ENCODE results near the gene NEDD9. TPM values are rescaled to one million over a fixed set of nuclear protein-coding genes. Genes with fewer than 3 reads are reported as not detected.

The NEDD9 gene
- total RNA-seq, 1 donor: 32.9 TPM

GRCh38 chr6:11177271-11177670 is 55.2 kb downstream of the NEDD9 start:
- DNase-seq (ENCODE audit: insufficient read length, low spot score, missing footprints): no peak
- H3K36me3 ChIP-seq (ENCODE audit: insufficient read depth, low read length): no peaks in the 10 kb centered on the region
- no peak overlapping the region for H3K4me2 ChIP-seq (ENCODE audit: insufficient read depth, low read length)
- H3K9me3 ChIP-seq (ENCODE audit: low read depth, low read length): no peaks in the 10 kb centered on the region
- H3K4me1 ChIP-seq (ENCODE audit: insufficient read depth, low read length): no peaks in the 10 kb centered on the region
- no peaks in the 10 kb centered on the region for H3K27me3 ChIP-seq (ENCODE audit: insufficient read depth, low read length)
- H3K27ac ChIP-seq (ENCODE audit: low read depth, low read length): no peak overlapping the region
- no peaks in the 10 kb centered on the region for H3K79me2 ChIP-seq (ENCODE audit: insufficient read depth, low read length)
- no peak for TF ChIP-seq CTCF (IDR thresholded peaks at IDR 0.05; ENCODE audit: extremely low read depth, low read depth, low read length)
- no peaks in the 10 kb centered on the region for H4K20me1 ChIP-seq (ENCODE audit: insufficient read depth, low read length)
- H2AFZ ChIP-seq (ENCODE audit: low read length): no peak overlapping the region
- no peak overlapping the region for H3K4me3 ChIP-seq (ENCODE audit: insufficient read depth, low read length)

DNA sequence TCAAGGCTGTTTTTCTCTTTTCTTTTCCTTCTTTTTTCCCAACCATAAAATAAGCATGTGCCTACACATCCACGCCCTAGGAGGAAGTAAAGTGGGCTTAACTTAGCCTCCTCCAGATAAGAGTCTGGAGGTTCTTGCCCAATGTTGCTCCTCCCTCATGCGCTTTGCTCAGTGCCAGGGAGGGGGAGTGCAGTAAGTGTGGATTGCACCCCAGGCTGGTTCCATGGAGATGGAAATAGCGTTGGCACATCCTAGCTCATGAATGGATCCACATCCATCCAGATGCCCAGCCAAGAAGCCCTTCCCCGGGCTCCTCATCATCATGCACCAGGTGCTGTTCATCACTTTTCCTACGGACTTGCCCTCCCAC is 58.2 kb downstream of the NEDD9 start:
- no peaks in the 10 kb centered on the region for H3K4me1 ChIP-seq (ENCODE audit: insufficient read depth, low read length)
- H3K79me2 ChIP-seq (ENCODE audit: insufficient read depth, low read length): no peaks in the 10 kb centered on the region
- H2AFZ ChIP-seq (ENCODE audit: low read length): no peak overlapping the region
- H3K36me3 ChIP-seq (ENCODE audit: insufficient read depth, low read length): no peaks in the 10 kb centered on the region
- no peak overlapping the region for H3K27ac ChIP-seq (ENCODE audit: low read depth, low read length)
- H3K9me3 ChIP-seq (ENCODE audit: low read depth, low read length): no peaks in the 10 kb centered on the region
- no peak for TF ChIP-seq CTCF (IDR thresholded peaks at IDR 0.05; ENCODE audit: extremely low read depth, low read depth, low read length)
- H3K4me3 ChIP-seq (ENCODE audit: insufficient read depth, low read length): no peak overlapping the region
- no peak overlapping the region for H3K4me2 ChIP-seq (ENCODE audit: insufficient read depth, low read length)
- no peak for DNase-seq (ENCODE audit: insufficient read length, low spot score, missing footprints)
- no peaks in the 10 kb centered on the region for H3K27me3 ChIP-seq (ENCODE audit: insufficient read depth, low read length)
- H4K20me1 ChIP-seq (ENCODE audit: insufficient read depth, low read length): no peaks in the 10 kb centered on the region

DNA sequence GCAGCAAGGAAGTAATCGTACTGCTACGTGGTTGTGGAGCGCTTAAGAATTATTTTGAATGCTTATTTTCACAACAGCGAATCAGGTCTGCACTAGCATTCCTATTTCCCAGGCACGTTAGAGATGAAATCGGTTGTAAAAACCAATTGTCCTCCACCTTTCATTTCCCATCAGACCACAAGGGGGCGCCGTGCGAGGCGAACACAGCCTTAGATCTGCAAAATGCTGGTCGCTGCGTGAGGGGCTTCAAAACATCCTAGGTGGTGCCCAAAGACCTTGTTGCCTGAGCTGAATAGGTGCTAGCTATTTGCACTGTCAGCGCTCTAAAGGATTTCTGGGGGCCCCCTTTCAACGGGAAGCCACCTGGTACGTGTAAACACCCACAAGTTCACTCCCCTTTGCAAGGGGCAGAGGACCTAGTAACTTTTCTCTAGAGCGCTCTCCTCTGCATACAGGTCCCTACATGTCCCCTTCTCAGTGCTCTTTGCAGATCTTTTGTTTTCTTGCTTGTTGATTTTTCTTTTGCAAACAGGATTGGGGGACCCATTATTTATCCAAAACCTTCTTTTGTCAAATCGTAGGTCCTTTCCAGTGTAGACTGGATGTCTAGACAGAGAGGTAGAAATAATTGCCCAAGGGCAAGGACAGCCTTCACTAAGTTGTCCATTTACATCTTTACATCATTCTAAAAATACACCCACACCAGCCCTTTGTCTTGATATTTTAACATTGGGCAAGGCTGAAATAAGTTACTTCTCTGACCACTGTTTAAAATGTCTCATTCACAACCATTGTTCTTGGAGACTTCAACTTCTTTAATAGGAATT is 59.8 kb downstream of the NEDD9 start:
- H3K27ac ChIP-seq (ENCODE audit: low read depth, low read length): no peak overlapping the region
- peak overlapping the region; percentile 52 for H3K4me2 ChIP-seq (ENCODE audit: insufficient read depth, low read length)
- H3K79me2 ChIP-seq (ENCODE audit: insufficient read depth, low read length): no peaks in the 10 kb centered on the region
- no peaks in the 10 kb centered on the region for H3K27me3 ChIP-seq (ENCODE audit: insufficient read depth, low read length)
- peak; percentile 92 for DNase-seq (ENCODE audit: insufficient read length, low spot score, missing footprints)
- no peaks in the 10 kb centered on the region for H3K36me3 ChIP-seq (ENCODE audit: insufficient read depth, low read length)
- peak overlapping the region; percentile 59 for H2AFZ ChIP-seq (ENCODE audit: low read length)
- no peaks in the 10 kb centered on the region for H4K20me1 ChIP-seq (ENCODE audit: insufficient read depth, low read length)
- no peaks in the 10 kb centered on the region for H3K4me1 ChIP-seq (ENCODE audit: insufficient read depth, low read length)
- peak overlapping the region; percentile 5 for H3K4me3 ChIP-seq (ENCODE audit: insufficient read depth, low read length)
- peak; percentile 91 for TF ChIP-seq CTCF (IDR thresholded peaks at IDR 0.05; ENCODE audit: extremely low read depth, low read depth, low read length)
- H3K9me3 ChIP-seq (ENCODE audit: low read depth, low read length): no peaks in the 10 kb centered on the region

DNA sequence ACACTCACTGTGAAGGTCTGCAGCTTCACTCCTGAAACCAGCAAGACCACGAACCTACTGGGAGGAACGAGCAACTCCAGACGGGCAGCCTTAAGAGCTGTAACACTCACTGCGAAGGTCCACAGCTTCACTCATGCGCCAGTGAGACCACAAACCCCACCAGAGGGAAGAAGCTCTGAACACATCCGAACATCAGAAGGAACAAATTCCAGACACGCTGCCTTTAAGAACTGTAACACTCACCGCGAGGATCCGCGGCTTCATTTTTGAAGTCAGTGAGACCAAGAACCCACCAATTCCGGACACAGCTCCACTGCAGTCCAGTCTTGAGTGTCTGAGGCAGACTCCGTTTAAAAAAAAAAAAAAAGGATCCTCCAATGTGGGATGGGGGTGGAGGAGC is 60.5 kb downstream of the NEDD9 start:
- no peaks in the 10 kb centered on the region for H3K4me1 ChIP-seq (ENCODE audit: insufficient read depth, low read length)
- no peak for TF ChIP-seq CTCF (IDR thresholded peaks at IDR 0.05; ENCODE audit: extremely low read depth, low read depth, low read length)
- H3K27ac ChIP-seq (ENCODE audit: low read depth, low read length): no peak overlapping the region
- H3K27me3 ChIP-seq (ENCODE audit: insufficient read depth, low read length): no peaks in the 10 kb centered on the region
- H4K20me1 ChIP-seq (ENCODE audit: insufficient read depth, low read length): no peaks in the 10 kb centered on the region
- no peak overlapping the region for H2AFZ ChIP-seq (ENCODE audit: low read length)
- H3K9me3 ChIP-seq (ENCODE audit: low read depth, low read length): no peaks in the 10 kb centered on the region
- no peak overlapping the region for H3K4me2 ChIP-seq (ENCODE audit: insufficient read depth, low read length)
- no peaks in the 10 kb centered on the region for H3K36me3 ChIP-seq (ENCODE audit: insufficient read depth, low read length)
- H3K4me3 ChIP-seq (ENCODE audit: insufficient read depth, low read length): no peak overlapping the region
- no peak for DNase-seq (ENCODE audit: insufficient read length, low spot score, missing footprints)
- H3K79me2 ChIP-seq (ENCODE audit: insufficient read depth, low read length): no peaks in the 10 kb centered on the region
